ENCODE data around the gene TNFRSF19. TPM values are rescaled to one million over a fixed set of nuclear protein-coding genes. Genes with fewer than 3 reads are reported as not detected.
"Not testable (repeated sequence)": the region's sequence is repeated elsewhere in the genome, so short reads cannot be mapped to it uniquely, and the experiment has no call there.

TNFRSF19 gene
- total and polyA plus RNA-seq, 2 experiments from 2014 or later = 19.8 to 25.3 TPM

DNA sequence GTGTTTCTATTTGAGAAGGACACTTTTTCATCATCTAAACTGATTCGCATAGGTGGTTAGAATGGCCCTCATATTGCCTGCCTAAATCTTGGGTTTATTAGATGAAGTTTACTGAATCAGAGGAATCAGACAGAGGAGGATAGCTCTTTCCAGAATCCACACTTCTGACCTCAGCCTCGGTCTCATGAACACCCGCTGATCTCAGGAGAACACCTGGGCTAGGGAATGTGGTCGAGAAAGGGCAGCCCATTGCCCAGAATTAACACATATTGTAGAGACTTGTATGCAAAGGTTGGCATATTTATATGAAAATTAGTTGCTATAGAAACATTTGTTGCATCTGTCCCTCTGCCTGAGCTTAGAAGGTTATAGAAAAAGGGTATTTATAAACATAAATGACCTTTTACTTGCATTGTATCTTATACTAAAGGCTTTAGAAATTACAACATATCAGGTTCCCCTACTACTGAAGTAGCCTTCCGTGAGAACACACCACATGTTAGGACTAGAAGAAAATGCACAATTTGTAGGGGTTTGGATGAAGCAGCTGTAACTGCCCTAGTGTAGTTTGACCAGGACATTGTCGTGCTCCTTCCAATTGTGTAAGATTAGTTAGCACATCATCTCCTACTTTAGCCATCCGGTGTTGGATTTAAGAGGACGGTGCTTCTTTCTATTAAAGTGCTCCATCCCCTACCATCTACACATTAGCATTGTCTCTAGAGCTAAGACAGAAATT is 103.8 kb downstream of the TNFRSF19 start:
- H3K4me2 ChIP-seq = no peak overlapping the region
- peak overlapping the region; percentile 53 for H3K27ac ChIP-seq
- no peak for DNase-seq (ENCODE audit: low spot score)
- H3K4me1 ChIP-seq (ENCODE audit: insufficient read depth) = peaks cover 25% of the 10 kb centered on the region
- no peaks in the 10 kb centered on the region for H4K20me1 ChIP-seq (ENCODE audit: insufficient read depth, poor library complexity, severe bottlenecking)
- H3K9me3 ChIP-seq (ENCODE audit: low read depth) = no peaks in the 10 kb centered on the region
- H3K4me3 ChIP-seq = no peak overlapping the region
- TF ChIP-seq EZH2phosphoT487 (IDR thresholded peaks at IDR 0.05; ENCODE audit: low read depth, severe bottlenecking, unreplicated experiment) (no peak), EZH2 (IDR thresholded peaks at IDR 0.05; ENCODE audit: borderline replicate concordance) (no peak)
- TF ChIP-seq, protein P1, sequence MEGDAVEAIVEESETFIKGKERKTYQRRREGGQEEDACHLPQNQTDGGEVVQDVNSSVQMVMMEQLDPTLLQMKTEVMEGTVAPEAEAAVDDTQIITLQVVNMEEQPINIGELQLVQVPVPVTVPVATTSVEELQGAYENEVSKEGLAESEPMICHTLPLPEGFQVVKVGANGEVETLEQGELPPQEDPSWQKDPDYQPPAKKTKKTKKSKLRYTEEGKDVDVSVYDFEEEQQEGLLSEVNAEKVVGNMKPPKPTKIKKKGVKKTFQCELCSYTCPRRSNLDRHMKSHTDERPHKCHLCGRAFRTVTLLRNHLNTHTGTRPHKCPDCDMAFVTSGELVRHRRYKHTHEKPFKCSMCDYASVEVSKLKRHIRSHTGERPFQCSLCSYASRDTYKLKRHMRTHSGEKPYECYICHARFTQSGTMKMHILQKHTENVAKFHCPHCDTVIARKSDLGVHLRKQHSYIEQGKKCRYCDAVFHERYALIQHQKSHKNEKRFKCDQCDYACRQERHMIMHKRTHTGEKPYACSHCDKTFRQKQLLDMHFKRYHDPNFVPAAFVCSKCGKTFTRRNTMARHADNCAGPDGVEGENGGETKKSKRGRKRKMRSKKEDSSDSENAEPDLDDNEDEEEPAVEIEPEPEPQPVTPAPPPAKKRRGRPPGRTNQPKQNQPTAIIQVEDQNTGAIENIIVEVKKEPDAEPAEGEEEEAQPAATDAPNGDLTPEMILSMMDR (IDR thresholded peaks at IDR 0.05; ENCODE audit: poor library complexity) = no peak
- whole genome bisulfite sequencing (ENCODE audit: low lambda C conversion rate, missing lambda C conversion rate) = 88% methylated on average over 8 of the region's 8 CpGs
- no peaks in the 10 kb centered on the region for H3K9me2 ChIP-seq (replicated peaks; ENCODE audit: insufficient read depth)
- no peak overlapping the region for H2AFZ ChIP-seq
- no peaks in the 10 kb centered on the region for H3K27me3 ChIP-seq
- no peaks in the 10 kb centered on the region for H3K36me3 ChIP-seq (replicated peaks; ENCODE audit: insufficient read depth, low read depth)
- H3K79me2 ChIP-seq = no peaks in the 10 kb centered on the region

DNA sequence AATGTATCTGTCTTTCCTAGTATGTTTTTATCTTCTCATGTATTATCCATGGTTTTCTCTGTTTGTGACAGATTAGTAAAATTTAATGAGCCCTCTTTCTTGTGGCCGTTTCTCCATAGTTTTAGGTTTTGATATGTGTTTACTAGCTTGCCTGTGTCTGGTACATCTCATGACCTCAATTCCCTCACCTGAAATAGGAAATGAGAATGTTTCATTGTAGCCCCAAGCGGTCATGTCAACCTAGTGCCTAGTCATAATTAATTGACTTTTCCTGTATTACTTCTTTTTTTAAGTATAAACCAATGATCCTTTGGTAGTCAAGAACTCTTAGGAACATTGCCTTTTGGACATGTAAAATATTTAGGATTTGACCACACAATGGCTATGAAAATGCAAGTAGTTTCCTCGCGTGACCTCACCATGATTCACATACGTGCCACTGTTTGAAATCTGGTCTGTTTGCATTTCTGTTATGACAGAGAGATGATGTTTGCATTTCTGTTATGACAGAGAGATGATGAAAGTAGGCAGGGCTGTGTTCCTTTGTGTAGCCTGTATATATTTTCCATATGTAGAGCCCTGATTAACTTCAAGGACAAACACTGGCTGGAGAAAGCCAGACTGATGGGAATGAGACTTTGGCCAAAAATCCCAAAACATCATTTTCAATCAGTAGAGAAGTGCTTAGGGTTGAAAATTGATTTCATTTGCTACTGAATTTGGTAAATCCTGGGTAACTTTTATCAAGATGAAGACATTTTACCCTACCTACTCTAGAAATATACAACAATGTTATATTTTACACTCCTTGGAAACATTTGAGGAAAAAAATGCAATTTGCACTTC is 104.8 kb downstream of the TNFRSF19 start:
- Histone ChIP-seq H3K4me2 (no peak overlapping the region), H4K20me1 (ENCODE audit: insufficient read depth, poor library complexity, severe bottlenecking) (no peaks in the 10 kb centered on the region), H3K36me3 (replicated peaks; ENCODE audit: insufficient read depth, low read depth) (no peaks in the 10 kb centered on the region), H3K27ac (peak overlapping the region; percentile 12), H2AFZ (no peak overlapping the region), H3K4me1 (ENCODE audit: insufficient read depth) (peaks cover 26% of the 10 kb centered on the region), H3K27me3 (no peaks in the 10 kb centered on the region), H3K4me3 (no peak overlapping the region), H3K9me2 (replicated peaks; ENCODE audit: insufficient read depth) (no peaks in the 10 kb centered on the region), H3K79me2 (no peaks in the 10 kb centered on the region), H3K9me3 (ENCODE audit: low read depth) (no peaks in the 10 kb centered on the region)
- peak; percentile 28 for DNase-seq (ENCODE audit: low spot score)
- 79% methylated on average over 5 of the region's 5 CpGs for WGBS (ENCODE audit: low lambda C conversion rate, missing lambda C conversion rate)
- TF ChIP-seq, protein P1 (IDR thresholded peaks at IDR 0.05; ENCODE audit: poor library complexity) = no peak
- TF ChIP-seq EZH2 (IDR thresholded peaks at IDR 0.05; ENCODE audit: borderline replicate concordance) (no peak), EZH2phosphoT487 (IDR thresholded peaks at IDR 0.05; ENCODE audit: low read depth, severe bottlenecking, unreplicated experiment) (no peak)

DNA sequence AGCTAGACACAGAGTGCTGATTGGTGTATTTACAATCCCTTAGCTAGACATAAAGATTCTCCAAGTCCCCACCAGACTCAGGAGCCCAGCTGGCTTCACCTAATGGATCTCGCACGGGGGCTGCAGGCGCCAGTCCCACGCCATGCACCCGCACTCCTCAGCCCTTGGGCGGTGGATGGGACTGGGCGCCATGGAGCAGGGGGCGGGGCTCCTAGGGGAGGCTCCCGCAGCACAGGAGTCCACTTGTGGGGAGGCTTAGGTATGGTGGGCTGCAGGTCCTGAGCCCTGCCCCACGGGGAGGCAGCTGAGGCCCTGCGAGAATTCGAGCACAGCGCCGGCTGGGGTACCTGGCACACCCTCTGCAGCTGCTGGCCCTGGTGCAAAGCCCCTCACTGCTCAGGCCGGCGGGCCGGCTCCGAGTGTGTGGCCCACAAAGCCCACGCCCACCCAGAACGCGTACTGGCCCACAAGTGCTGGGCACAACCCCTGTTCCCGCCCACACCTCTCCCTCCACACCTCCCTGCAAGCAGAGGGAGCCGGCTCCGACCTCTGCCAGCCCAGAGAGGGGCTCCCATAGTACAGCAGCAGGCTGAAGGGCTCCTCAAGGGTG is 107.6 kb downstream of the TNFRSF19 start:
- 95% methylated on average over 23 of the region's 24 CpGs for WGBS (ENCODE audit: low lambda C conversion rate, missing lambda C conversion rate)
- H3K27ac ChIP-seq; H3K36me3 ChIP-seq (replicated peaks; ENCODE audit: insufficient read depth, low read depth); H3K27me3 ChIP-seq; H3K79me2 ChIP-seq; H2AFZ ChIP-seq; H3K9me2 ChIP-seq (replicated peaks; ENCODE audit: insufficient read depth); H3K9me3 ChIP-seq (ENCODE audit: low read depth); H4K20me1 ChIP-seq (ENCODE audit: insufficient read depth, poor library complexity, severe bottlenecking); H3K4me2 ChIP-seq; DNase-seq (ENCODE audit: low spot score); H3K4me3 ChIP-seq: not testable (repeated sequence)
- peaks cover 20% of the 10 kb centered on the region for H3K4me1 ChIP-seq (ENCODE audit: insufficient read depth)

DNA sequence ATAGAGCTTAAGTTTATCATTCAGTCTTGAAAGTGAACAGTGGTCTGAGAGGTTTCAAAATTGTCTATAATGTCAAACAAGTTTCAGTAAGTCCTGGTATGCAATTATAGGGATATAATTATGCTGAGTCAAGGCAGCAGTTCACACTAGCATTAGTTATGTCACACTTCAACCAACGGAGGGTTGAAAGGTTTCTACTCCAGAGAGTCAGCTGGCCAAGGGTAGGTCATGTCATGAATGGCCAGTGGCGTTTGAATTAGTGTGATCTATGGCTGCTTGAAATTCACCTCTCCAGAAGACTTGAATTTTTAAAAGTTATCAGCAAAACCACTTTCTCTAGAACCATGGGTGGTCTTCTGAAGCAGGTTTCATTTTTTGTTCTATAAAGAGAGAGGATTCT is 108.6 kb downstream of the TNFRSF19 start:
- H3K9me3 ChIP-seq (ENCODE audit: low read depth) = no peaks in the 10 kb centered on the region
- WGBS (ENCODE audit: low lambda C conversion rate, missing lambda C conversion rate) = 59% methylated on average over 2 of the region's 2 CpGs
- H2AFZ ChIP-seq = no peak overlapping the region
- H3K4me3 ChIP-seq = no peak overlapping the region
- TF ChIP-seq, protein P1 (IDR thresholded peaks at IDR 0.05; ENCODE audit: poor library complexity) = no peak
- TF ChIP-seq EZH2 (IDR thresholded peaks at IDR 0.05; ENCODE audit: borderline replicate concordance) = no peak
- no peak for TF ChIP-seq EZH2phosphoT487 (IDR thresholded peaks at IDR 0.05; ENCODE audit: low read depth, severe bottlenecking, unreplicated experiment)
- H3K9me2 ChIP-seq (replicated peaks; ENCODE audit: insufficient read depth) = no peaks in the 10 kb centered on the region
- H3K27me3 ChIP-seq = no peaks in the 10 kb centered on the region
- H3K4me1 ChIP-seq (ENCODE audit: insufficient read depth) = peaks cover 20% of the 10 kb centered on the region
- no peak overlapping the region for H3K4me2 ChIP-seq
- no peaks in the 10 kb centered on the region for H3K36me3 ChIP-seq (replicated peaks; ENCODE audit: insufficient read depth, low read depth)
- DNase-seq (ENCODE audit: low spot score) = no peak
- H3K27ac ChIP-seq = no peak overlapping the region
- H3K79me2 ChIP-seq = no peaks in the 10 kb centered on the region
- no peaks in the 10 kb centered on the region for H4K20me1 ChIP-seq (ENCODE audit: insufficient read depth, poor library complexity, severe bottlenecking)
